ENCODE measurements around the gene MARVELD1. TPM values are rescaled to one million over a fixed set of nuclear protein-coding genes. Genes with fewer than 3 reads are reported as not detected.

The MARVELD1 gene
- total RNA-seq, 2 experiments from 2014 or later = 3.9 to 4.6 TPM

DNA sequence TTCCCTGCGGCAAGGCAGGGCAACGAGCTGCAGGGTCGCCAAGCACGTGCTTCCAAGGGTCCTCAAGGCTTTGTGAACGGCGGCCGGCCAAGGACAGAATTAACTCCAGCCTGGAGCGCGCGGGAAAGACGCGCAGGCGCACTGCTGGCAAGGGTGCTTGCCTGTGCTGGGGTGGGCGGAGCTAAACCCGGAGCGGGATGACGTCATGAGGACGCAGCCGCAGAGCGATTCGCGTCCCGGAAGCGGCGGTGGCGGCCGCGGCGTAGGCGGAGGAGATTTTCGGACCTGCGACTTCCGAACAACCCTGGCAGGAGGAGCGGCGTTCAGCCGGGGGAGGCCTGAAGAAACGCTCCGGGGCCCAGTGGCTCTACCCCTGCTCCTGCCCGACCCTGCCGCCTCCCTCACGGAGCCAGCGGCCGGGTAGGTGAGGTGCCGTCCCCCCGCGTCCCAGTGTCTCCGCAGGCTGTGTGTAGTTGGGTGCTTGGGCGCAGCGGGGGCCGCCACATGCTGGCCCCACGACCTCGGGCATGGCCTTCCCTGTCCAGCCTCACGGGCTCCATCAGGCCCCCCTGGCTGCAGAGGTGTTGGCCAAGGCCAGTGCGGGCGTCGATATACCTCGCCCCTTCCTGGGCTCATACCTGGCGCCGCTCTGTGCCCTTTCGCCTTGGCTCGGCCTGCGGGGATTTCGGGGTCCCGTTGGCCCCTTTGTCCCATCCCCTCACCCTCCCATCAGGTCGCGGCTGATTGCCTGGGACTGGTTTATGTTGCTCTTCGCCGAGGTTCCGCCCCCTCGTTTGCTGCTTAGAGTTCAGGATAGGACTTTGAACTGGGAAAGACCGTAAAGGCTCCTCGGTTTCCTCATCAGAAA is 23.6 kb downstream of the MARVELD1 start, which contains the start of gene ZFYVE27:
Gene ZFYVE27 (plus strand): TSS at position 227 of the 868 bp plus-strand sequence. CDS start 1,350 bp downstream, outside the sequence.
- ChIA-PET POLR2A (interaction anchor here (1.0 to 1.5 kb wide), 3 partner anchors 11 to 50 kb away, joined by 3 to 8 read pairs (median 7); partner anchors contain the start of gene AVPI1), CTCF (interaction anchor here (0.9 to 9.5 kb wide), 7 partner anchors 9 to 179 kb away, joined by 3 to 98 read pairs (median 3); partner anchors contain the start of genes AVPI1 and MARVELD1)

DNA sequence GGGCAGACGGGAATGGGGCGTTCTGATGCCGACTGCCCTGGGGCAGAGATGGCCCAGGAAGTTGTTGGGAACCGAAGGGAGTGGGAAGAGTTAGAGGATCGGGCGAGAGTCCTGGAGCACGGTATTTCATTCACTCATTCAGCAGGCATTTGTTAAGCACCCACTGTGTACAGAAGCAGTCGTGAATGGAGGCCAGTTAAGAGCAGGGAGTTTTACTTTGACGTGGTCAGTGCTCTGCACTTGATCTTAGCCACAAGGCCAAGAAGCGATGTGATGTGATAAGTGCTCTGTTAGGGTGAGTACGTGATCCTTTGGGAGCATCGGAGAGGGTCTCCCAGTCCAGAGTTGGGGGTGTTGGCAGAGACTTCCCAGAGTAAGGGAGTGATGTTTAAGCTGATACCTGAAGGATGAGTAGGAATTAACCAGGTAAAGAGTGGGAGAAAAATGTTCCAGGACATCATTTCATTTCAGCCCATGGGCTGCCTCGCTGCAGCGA is 24.3 kb downstream of the MARVELD1 start:
- CTCF ChIA-PET = no interaction called here
- POLR2A ChIA-PET = no interaction called here

DNA sequence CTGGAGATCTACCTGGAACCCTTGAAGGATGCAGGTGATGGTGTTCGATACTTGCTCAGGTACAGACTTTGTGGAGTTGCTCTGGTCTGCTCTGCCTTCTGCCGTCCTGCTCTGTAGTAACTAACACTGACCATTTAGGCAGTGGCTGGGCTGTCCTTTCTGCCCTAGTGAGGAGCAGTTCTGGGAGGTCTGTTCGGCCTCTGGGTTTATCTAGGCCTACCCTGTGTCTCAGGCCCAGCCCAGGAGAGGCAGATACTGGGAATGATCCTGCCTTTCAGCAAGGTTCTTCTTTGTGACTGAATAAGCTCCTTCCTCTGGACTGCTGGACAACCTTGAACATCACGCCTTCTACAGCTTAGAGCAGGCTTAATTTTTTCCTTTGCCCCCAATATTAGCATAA is 25.1 kb downstream of the MARVELD1 start:
- ChIA-PET POLR2A (no interaction called here), CTCF (interaction anchor here (0.6 kb wide), 1 partner anchor 491 kb away, joined by 3 read pairs; no protein-coding TSS in a partner anchor)

DNA sequence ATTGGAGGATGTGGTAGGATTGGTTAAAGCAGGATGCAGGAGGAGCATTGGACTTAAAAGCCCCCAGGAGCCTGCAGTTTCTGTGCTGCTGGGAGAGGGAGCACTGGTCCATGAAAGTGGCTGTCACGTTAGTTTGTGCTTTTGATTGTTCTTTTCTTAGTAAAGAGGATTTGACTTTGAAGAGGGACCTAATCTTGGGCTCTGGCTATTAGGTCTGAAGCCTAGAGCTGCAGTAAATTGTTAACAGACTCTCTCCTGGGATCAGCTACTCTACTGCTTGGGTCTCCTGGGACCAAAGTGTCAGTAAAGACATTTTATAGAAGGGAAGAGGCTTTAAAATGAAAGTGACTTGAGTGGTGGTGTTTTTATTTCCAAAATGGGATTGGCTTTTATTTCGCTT is 27.1 kb downstream of the MARVELD1 start:
- ChIA-PET CTCF (interaction anchor here (1.0 kb wide), 1 partner anchor 39 kb away, joined by 4 read pairs; no protein-coding TSS in a partner anchor), POLR2A (no interaction called here)

DNA sequence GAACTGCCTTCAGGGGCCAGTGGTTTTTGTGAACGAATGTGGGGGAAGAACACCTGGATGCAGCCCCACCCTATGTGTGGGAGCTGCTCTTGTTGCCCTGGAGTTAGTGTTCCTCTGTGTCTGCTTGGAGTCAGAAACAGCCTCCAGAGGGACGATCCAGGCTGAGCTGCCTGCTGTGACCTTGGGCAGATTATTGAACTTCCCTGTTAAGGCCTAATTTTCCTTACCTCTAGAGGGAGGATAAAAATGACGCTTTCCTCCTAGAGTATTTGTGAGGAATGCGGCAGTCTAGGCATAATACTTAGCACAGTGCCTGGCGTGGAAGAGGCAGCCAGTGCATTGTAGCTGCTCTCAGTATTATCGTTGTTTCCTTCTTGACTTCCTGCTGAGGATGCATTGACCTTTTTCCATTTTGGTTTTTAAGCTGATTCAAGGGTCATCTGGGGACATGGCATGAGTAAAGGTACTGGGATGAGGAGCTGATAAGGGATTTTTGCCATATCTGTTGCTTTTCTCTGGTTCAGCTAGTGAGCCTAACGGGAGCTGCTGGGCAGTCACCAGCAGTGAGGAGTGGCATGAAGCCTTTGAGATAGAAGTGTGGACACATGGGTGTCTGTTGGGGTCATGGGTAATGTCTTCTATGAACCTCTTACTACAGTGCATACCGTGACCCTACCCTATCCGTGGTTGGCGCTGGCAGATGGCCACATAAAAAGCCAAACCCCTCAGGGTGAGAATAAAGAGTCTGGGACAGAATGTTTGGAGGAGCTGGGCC is 29.8 kb downstream of the MARVELD1 start:
- ChIA-PET CTCF (interaction anchor here (0.9 to 2.2 kb wide), 3 partner anchors 34 to 126 kb away, joined by 3 to 5 read pairs (median 3); no protein-coding TSS in a partner anchor), POLR2A (no interaction called here)

DNA sequence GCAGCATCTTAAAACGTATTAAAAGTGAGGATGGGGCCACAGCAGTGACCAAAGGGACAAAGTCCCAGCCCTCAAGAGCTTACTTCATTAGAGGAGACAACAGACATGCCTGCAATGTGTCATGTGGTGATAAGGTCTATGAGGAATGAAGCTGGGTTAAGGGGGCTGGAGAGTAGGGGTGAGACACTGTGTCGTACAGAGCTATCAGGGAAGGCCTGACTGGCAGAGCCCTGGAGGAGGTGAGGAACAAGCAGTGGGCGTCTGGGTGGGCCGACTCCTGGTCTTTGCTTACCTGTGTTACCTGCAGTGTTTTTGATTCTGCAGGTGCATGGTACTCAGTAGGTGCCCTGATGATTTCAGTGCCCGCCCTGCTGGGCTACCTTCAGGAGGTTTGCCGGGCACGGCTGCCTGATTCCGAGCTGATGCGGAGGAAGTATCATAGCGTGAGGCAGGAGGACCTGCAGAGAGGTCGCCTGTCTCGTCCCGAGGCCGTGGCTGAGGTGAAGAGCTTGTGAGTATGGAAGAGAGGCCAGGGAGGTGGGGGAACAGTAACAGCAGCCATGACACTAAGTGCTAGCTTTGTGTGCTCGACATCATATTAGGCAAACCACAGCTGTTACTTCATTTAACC is 31.0 kb downstream of the MARVELD1 start:
- ChIA-PET POLR2A (no interaction called here), CTCF (interaction anchor here (0.9 to 2.2 kb wide), 6 partner anchors 12 to 125 kb away, joined by 3 to 5 read pairs (median 3); no protein-coding TSS in a partner anchor)

DNA sequence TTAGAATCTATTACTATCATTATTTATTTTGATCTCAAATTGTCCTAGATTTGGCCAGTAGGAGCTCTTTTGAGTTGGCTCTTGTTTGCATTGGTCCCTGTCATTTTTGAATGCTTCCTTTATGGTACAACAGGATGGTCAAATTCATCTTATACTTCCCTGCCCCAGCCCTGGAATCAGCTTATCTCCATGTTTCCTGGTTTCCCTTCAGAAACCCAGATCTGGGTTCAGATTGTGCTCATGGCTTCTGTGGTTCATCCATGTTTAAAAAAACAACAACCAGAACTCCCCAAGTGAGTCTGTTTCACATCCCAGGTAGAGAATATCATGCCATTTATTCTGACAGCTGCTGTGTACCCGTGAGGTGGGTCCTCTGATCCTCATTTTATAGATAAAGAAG is 34.0 kb downstream of the MARVELD1 start:
- POLR2A ChIA-PET = no interaction called here
- CTCF ChIA-PET = interaction anchor here (0.6 to 1.4 kb wide), 2 partner anchors 11 to 926 kb away, joined by 3 read pairs; partner anchors contain the start of gene ZFYVE27

DNA sequence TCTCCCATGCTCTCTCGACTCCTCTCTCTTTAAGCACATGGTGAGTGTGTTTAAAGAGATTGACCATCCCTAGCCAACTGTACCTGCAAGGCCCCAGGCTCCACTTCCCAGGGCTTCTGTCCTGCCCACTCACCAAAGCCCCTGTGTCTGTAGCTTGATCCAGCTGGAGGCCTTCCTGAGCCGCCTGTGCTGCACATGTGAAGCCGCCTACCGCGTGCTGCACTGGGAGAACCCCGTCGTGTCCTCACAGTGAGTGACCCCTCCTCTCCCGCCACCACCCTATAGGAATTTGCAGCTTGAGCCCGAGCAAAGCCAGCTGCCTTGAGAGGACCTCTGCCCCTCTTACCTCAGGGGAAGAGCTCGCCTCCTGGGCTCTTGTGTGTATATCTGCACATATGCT is 34.6 kb downstream of the MARVELD1 start:
- ChIA-PET POLR2A (interaction anchor here (0.7 kb wide), 1 partner anchor 12 kb away, joined by 3 read pairs; no protein-coding TSS in a partner anchor), CTCF (interaction anchor here (1.4 kb wide), 1 partner anchor 11 kb away, joined by 3 read pairs; the partner anchor contains the start of gene ZFYVE27)

DNA sequence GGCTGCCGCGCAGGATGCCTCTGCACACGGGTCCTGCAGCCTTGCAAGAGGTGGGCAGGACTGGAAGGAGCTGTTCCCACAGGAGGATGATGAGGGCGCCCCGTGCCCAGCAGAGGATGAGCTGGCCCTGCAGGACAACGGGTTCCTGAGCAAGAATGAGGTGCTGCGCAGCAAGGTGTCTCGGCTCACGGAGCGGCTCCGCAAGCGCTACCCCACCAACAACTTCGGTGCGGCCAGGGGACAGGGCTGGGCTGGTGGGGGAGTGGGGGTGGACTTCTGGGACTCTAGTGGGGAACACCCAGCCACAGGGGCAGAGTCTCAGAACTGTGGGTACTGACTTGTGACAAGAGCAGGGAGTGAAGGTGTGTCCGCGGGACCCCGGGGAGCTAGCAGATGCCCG is 39.4 kb downstream of the MARVELD1 start:
- POLR2A ChIA-PET = no interaction called here
- CTCF ChIA-PET = no interaction called here

DNA sequence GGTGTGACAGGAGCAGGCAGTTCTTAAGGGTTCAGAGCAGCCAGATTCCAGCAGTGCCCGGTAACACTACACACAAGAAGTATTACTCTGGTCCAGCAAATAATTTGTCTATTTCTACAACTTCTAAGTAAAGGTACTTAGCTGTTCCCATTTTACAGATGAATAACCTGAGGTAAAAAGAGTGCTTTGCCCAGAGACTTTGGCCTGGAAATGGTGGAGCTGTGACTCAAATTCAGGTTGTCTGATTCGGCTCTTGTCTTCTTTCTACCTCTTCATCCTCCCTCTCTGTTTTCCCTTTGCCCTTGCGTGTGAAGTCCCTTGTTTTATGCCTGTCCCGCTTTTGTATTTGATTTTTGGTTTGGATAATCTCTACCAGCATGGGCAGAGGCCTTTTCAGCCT is 41.2 kb downstream of the MARVELD1 start:
- CTCF ChIA-PET = interaction anchor here (0.6 to 1.1 kb wide), 3 partner anchors 15 to 114 kb away, joined by 3 to 4 read pairs (median 3); no protein-coding TSS in a partner anchor
- POLR2A ChIA-PET = no interaction called here

DNA sequence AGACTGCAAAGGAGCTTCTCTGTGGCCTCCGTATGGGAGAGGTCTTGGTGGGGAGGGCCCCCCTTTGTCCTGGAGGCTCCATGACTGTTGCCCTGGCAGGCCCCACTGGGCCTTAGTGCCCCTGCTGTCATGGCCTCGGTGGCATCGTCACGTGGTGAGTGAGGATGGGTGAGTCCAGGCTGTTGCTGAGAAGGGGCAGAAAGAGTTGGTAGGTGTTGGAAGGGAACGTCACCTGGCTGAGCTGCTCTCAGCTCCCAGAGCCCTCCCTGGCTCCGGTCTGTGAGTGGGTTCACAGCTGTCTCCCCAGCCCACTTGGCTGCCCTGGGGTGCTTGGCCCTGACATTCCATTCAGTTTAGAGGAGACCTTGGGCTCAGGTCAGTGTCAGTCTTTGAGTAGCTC is 42.2 kb downstream of the MARVELD1 start:
- ChIA-PET POLR2A (no interaction called here), CTCF (interaction anchor here (0.6 to 1.1 kb wide), 3 partner anchors 35 to 113 kb away, joined by 3 read pairs; no protein-coding TSS in a partner anchor)

DNA sequence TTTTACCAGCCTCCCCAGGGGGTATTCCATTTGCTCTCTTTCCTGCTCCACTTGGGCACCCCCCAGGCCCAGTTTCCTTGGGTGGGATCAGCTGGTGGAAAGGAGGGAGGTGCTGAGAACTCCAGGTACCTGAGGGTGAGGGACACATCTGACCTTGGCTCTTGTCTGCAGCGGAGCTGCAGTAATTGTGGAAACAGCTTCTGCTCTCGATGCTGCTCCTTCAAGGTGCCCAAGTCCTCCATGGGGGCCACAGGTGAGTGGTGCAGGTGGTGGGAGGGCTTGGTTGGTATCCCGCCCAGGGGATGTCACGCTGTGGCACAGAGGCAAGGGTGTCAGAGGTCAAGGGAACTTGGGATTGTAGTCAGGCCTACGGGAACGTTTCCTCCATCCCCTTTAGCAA is 43.9 kb downstream of the MARVELD1 start:
- ChIA-PET POLR2A (no interaction called here), CTCF (no interaction called here)

DNA sequence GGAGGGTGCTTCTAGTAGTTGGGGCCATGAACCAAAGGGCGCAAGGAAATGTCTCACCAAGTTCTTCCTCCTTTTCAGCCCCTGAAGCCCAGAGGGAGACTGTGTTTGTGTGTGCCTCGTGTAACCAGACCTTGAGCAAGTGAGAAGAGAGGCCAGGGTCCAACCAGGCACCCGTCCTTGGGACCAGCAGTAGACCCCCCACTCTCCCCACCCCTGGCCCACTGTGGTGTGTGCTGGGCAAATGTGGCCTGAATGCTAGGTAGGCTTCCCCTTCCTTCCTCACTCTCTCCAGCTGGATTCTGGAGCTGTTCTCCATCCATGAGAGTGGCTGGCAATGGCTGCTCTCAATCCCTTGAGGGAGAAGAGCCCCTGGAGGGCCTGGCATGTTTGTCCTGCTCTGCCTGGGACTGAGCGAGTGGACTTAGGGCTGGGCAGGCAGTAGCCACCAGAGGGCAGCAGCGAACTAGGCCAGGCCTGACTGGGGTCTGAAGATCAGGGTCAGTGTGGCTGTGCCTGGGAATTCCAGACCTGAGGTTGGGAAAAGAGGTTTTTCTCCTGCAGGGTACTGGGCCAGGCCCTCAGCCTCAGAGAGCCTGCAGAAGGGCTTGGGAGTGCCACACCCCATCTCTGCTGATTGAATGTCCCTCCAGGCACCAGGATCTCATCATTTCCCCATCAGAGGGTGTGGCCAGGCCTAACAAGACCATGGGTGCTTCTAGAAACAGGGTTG is 45.8 kb downstream of the MARVELD1 start:
- POLR2A ChIA-PET = no interaction called here
- CTCF ChIA-PET = interaction anchor here (0.7 to 1.6 kb wide), 2 partner anchors 110 to 112 kb away, joined by 3 to 4 read pairs; no protein-coding TSS in a partner anchor

DNA sequence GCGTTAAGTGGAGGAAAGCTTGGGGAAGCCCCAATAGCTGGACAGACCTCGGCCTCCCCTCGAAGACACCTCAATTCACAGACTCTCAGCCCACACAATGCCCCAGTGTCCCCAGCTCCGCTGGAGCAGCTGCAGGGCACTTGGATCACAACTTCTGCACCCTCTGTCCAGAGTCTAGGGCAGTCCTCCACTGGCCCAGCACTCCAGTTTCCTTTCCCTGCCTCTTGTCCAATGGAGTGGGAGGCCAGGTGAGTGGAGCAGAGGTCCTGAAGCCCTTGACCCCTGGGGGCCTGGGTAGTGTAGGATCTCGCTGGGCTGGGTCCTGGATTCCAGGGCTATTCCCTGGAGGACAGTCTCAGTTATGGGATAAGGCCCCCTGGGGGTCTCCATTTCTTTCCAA is 46.4 kb downstream of the MARVELD1 start:
- ChIA-PET CTCF (interaction anchor here (0.7 to 1.6 kb wide), 2 partner anchors 109 to 111 kb away, joined by 3 to 4 read pairs; no protein-coding TSS in a partner anchor), POLR2A (no interaction called here)

DNA sequence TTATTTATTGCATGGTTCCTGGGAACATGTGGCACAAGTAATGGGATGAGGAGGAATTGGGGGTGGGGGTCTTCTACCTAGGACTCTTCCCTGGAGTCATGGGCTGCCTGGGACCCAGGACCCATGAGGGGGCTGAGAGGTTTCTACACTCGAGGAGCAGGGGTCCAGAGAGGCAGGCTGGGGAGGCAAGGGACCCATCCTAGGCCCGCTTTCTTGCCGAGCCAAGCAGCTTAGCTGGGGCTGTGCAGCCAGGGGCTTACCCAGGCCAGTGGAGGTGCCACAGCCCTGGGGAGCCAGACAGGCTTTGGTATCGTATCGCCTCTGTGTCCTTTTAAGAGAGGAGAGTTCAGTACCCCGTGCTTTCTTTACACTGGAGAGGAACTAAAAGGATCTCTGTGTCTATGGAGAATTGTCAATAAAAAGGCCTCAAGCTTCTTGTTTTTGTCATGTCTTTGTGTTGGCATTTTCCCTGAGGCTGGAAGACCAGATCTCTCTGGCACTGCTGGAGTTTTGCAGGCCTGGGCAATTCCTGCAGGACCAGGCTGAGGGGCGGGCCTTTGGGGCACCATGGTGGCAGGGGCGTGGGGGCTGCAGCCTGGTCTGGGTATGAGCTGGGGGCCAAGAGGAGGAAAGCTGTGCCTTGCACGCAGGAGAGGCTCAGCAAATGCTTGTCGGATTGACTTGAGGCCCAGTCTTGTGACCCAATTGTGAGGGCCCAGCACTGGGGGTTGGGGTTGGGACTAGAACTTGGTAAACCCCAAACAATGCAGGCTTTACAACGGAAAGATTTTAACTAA is 47.1 kb downstream of the MARVELD1 start:
- ChIA-PET POLR2A (no interaction called here), CTCF (interaction anchor here (0.7 to 1.6 kb wide), 2 partner anchors 109 to 110 kb away, joined by 3 to 4 read pairs; no protein-coding TSS in a partner anchor)

DNA sequence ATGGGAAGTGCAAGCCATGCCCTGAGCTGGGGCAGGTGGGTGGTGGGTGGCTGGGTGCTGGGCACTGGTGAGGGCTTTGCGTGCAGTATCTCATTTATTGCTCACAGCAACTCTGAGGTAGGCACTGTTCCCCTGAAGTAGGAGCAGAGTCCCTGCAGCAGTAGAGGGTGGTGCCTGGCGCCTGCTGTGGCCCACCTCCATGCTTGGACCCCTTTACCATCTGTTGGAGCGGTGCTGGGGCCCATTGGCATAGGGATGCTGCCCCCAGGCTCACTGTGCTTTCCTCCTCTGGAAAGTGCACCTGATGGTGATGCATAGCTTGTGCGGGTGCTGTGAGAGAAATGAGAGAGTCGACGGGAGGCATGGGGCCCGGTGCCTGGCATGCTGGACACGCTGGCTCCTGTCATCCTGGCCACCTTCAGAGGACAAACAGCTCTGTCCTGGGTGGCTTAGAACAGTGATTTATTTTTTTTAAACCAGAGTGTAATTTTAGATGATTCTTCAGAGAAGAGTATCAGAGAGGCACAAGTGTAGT is 47.9 kb downstream of the MARVELD1 start:
- ChIA-PET CTCF (no interaction called here), POLR2A (no interaction called here)

DNA sequence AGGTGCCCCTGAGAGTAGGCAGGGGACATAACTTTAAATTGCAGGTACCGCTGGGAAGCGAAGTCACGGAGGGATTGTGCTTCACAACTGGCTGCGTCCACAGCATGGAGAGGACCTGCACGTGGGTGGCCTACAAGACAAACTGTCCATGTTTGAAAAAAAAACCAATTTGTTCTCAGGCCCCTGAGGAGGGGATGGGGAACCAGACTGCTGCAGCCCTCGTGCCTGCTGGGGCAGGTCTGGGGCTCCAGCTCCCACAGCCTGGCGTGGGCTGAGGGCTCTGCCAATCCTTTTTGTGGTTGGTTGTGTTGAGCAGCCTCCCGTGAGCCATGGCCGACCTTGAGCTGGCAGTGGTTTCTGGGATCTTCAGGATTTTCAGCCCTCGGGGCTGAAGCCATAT is 48.5 kb downstream of the MARVELD1 start:
- CTCF ChIA-PET = no interaction called here
- POLR2A ChIA-PET = interaction anchor here (0.7 kb wide), 1 partner anchor 1903 kb away, joined by 3 read pairs; no protein-coding TSS in a partner anchor
